RWPE2 (cell line): ENCODE data around the gene ACOX3.

Experiments used
- ATAC-seq: fragments of 200-7000 bp; cut with Tn5 transposase; 3 replicates; pipeline ENCODE4 v1.9.1; 2021; ENCODE audit warnings: low read depth
- DNase-seq: peaks from one replicate; pipeline ENCODE4 v3.0.0-alpha.2; 2020; ENCODE audit warnings: low spot score
- H3K27ac ChIP-seq: fragments of 450-650 bp; 2 replicates; pipeline ENCODE4 v1.5.1; 2017; ENCODE audit warnings: mild to moderate bottlenecking; ENCODE audit not compliant: poor library complexity, severe bottlenecking
- H3K27me3 ChIP-seq: fragments of 250-450 bp; sonication (Bioruptor Pico); 2 replicates; pipeline ENCODE4 v1.5.1; 2021; ENCODE audit warnings: mild to moderate bottlenecking, moderate library complexity; ENCODE audit not compliant: insufficient read depth, poor library complexity, severe bottlenecking
- H3K36me3 ChIP-seq: fragments of 250-450 bp; sonication (Bioruptor Pico); 2 replicates; pipeline ENCODE4 v1.5.1; 2020; ENCODE audit warnings: low read depth, mild to moderate bottlenecking, moderate library complexity
- H3K4me1 ChIP-seq: fragments of 250-450 bp; sonication (Bioruptor Pico); 2 replicates; pipeline ENCODE4 v1.5.1; 2021; ENCODE audit warnings: mild to moderate bottlenecking, moderate library complexity; ENCODE audit not compliant: insufficient read depth, poor library complexity, severe bottlenecking
- H3K4me3 ChIP-seq: fragments of 250-450 bp; sonication (Bioruptor Pico); 2 replicates; pipeline ENCODE4 v1.5.1; 2021; ENCODE audit warnings: mild to moderate bottlenecking, moderate library complexity; ENCODE audit not compliant: severe bottlenecking
- H3K9me3 ChIP-seq: fragments of 250-450 bp; sonication (Bioruptor Pico); 2 replicates; pipeline ENCODE4 v1.5.1; 2021; ENCODE audit warnings: mild to moderate bottlenecking, moderate library complexity; ENCODE audit not compliant: severe bottlenecking
- TF ChIP-seq, protein P1 (sequence below): fragments of 450-650 bp; IDR thresholded peaks from one replicate; pipeline ENCODE4 v1.5.1; 2017; ENCODE audit warnings: mild to moderate bottlenecking, moderate library complexity; ENCODE audit not compliant: poor library complexity, severe bottlenecking

The ACOX3 gene

DNA sequence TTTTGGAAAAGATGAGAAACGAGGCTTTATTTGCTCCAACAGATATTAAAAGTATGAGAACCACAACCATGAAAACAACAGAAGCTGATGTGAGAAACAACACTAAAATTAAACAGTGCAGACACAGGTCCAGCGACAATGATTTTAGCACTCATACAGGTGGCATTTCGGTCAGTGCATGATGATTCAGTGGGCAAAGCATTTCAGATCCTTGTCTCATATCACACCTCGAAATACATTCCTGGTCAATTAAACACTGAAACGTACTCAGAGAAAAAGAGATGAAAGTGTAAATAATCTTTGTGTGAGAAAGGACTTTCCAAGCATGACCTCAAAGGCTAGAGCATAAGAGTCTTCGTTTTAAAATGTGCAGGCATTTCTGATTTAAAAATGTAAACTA, 85.2 kb downstream of the ACOX3 start:
- Histone ChIP-seq H3K4me3 (no peak overlapping the region), H3K27me3 (no peaks in the 10 kb centered on the region), H3K9me3 (no peaks in the 10 kb centered on the region), H3K27ac (no peak overlapping the region), H3K36me3 (no peaks in the 10 kb centered on the region), H3K4me1 (peaks cover 10% of the 10 kb centered on the region)
- DNase-seq (no peak), ATAC-seq (peak; percentile 72)
- TF ChIP-seq, protein P1, sequence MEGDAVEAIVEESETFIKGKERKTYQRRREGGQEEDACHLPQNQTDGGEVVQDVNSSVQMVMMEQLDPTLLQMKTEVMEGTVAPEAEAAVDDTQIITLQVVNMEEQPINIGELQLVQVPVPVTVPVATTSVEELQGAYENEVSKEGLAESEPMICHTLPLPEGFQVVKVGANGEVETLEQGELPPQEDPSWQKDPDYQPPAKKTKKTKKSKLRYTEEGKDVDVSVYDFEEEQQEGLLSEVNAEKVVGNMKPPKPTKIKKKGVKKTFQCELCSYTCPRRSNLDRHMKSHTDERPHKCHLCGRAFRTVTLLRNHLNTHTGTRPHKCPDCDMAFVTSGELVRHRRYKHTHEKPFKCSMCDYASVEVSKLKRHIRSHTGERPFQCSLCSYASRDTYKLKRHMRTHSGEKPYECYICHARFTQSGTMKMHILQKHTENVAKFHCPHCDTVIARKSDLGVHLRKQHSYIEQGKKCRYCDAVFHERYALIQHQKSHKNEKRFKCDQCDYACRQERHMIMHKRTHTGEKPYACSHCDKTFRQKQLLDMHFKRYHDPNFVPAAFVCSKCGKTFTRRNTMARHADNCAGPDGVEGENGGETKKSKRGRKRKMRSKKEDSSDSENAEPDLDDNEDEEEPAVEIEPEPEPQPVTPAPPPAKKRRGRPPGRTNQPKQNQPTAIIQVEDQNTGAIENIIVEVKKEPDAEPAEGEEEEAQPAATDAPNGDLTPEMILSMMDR, result no peak

DNA sequence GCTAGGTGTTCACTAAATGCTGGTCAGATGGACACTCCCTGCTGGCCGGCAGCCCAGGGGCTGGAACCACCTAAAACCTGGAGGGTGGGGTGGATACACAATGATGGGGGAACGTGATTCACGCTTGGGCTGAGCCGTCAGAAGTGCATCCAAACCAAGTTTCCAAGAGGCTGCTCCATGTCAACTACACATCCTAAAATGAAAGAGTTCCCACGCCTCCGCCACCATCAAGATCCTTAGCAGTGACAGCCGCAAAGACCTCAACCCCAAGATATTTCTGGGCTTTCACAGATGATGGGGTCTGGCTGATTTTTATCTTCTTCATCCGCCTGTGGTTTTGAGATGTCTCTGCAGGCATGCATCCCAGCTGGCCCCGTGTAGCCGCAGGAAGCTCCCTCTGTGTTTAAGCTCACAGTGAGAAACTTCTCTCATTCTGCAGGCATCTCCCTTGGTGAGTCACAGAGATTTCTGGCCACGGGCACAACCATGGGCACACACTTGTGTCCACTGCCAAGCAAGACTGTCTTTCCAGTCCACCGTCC, 86.5 kb downstream of the ACOX3 start:
- Histone ChIP-seq H3K27ac (no peak overlapping the region), H3K9me3 (no peaks in the 10 kb centered on the region), H3K27me3 (no peaks in the 10 kb centered on the region), H3K36me3 (no peaks in the 10 kb centered on the region), H3K4me3 (no peak overlapping the region), H3K4me1 (peaks cover 10% of the 10 kb centered on the region)
- TF ChIP-seq, protein P1, result no peak
- DNase-seq (no peak), ATAC-seq (no peak)

DNA sequence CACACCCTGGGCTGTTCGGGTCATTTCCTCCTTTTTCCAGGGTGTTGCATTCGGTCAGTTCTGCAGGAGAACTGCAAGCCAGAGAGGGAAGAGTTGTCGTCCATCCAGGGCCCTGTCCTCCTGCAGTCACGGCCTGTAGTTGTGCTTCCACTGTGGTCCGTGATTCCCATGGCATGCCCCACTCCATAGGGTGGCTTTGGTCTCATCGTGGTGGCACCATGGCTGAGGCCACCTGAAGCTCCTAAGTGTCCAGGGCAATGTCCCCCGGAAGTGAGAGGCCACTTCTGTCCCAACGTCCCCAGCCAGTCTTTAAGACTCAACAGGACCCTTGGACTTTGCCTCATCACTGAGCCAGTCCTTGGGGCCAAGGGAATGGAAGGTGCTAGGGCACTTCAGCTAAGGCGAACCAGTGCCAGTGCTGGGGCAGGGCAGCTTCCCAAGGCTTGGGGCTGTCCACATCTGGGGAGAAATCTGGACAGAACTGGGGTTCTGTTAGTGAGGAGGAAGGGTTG, 87.3 kb downstream of the ACOX3 start:
- no peak overlapping the region for H3K27ac ChIP-seq
- ATAC-seq (no peak), DNase-seq (no peak)
- H3K9me3 ChIP-seq, result no peaks in the 10 kb centered on the region
- no peak overlapping the region for H3K4me3 ChIP-seq
- no peaks in the 10 kb centered on the region for H3K27me3 ChIP-seq
- TF ChIP-seq, protein P1, result no peak
- no peaks in the 10 kb centered on the region for H3K36me3 ChIP-seq
- peaks cover 10% of the 10 kb centered on the region for H3K4me1 ChIP-seq

DNA sequence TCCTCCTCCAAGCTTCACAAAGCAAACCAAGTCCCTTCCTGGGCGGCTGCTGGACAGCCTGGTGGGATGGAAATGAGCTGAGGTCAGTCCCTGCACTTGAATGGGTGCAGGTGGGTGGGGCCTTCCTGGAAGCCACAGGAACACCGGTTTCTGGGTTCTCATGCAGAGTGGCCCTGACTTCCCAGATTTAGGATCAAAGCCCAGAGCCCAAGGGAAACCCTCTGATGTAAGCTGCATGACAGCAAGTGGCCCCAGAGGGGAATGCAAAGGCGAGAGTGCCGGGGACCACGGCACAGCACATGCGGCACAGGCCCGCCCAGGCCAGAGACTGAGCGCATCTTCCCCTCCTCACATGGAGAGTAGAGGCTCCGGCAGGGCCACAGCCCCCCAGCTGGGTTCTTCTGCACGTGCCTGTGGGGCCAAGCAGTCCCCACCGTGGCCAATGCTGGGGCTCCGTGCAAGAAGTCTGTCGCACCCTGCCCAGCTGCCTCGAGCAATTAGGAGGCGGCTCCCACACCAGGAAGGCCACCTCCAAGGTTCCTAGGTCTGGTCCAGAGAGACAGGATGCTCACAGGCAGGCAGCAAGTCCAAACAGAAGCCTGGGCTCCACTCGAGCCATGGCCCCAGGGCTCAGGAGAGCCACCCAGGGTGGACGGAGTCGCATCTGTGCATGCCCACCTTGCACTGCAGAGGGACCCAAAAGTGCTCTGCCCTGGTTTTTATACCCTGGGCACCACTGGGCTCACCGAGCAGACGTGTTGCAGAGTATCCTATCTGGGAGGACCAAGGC, 88.0 kb downstream of the ACOX3 start:
- ATAC-seq, result no peak
- no peak overlapping the region for H3K27ac ChIP-seq

More for the DNA sequence above, 88.0 kb downstream of the ACOX3 start:
- no peak for DNase-seq
- TF ChIP-seq, protein P1, result no peak
- Histone ChIP-seq H3K4me3 (no peak overlapping the region), H3K36me3 (no peaks in the 10 kb centered on the region), H3K9me3 (no peaks in the 10 kb centered on the region), H3K4me1 (peaks cover 5% of the 10 kb centered on the region), H3K27me3 (no peaks in the 10 kb centered on the region)
